GM10248 (cell line): ENCODE data around the gene CDYL.

Experiments
- CTCF ChIA-PET: fragments of 300-600 bp; sonication (Branson Sonifier 250); formaldehyde crosslinking; extraction: SDS; loops from one replicate; lab custom pipeline; 2021; ENCODE audit warnings: antibody characterized with exemption; lab: Yijun Ruan, JAX
- POLR2A ChIA-PET: fragments of 350-650 bp; sonication (Branson Sonifier 250); formaldehyde crosslinking; extraction: SDS; loops from one replicate; lab custom pipeline; 2020; ENCODE audit warnings: antibody characterized with exemption; lab: Yijun Ruan, JAX
- DNase-seq: peaks from one replicate; pipeline ENCODE4 v3.0.0; 2012; ENCODE audit errors: extremely low spot score
- CTCF ChIP-seq: IDR thresholded peaks from 2 replicates; pipeline ENCODE4 v1.5.1; 2012; ENCODE audit warnings: mild to moderate bottlenecking, low read depth; ENCODE audit errors: extremely low read depth, missing control alignments, control extremely low read depth

Gene CDYL, protein sequence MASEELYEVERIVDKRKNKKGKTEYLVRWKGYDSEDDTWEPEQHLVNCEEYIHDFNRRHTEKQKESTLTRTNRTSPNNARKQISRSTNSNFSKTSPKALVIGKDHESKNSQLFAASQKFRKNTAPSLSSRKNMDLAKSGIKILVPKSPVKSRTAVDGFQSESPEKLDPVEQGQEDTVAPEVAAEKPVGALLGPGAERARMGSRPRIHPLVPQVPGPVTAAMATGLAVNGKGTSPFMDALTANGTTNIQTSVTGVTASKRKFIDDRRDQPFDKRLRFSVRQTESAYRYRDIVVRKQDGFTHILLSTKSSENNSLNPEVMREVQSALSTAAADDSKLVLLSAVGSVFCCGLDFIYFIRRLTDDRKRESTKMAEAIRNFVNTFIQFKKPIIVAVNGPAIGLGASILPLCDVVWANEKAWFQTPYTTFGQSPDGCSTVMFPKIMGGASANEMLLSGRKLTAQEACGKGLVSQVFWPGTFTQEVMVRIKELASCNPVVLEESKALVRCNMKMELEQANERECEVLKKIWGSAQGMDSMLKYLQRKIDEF

GRCh38 chr6:4776131-4776492 lies at the start of gene CDYL:
Gene CDYL (plus strand): TSS chr6:4776404. CDS start chr6:4776784, 380 bp downstream.
- CTCF ChIA-PET: interaction anchor here (0.8 to 1.3 kb wide), 3 partner anchors 9 to 50 kb away, joined by 3 to 5 read pairs (median 3); no protein-coding TSS in a partner anchor

DNA sequence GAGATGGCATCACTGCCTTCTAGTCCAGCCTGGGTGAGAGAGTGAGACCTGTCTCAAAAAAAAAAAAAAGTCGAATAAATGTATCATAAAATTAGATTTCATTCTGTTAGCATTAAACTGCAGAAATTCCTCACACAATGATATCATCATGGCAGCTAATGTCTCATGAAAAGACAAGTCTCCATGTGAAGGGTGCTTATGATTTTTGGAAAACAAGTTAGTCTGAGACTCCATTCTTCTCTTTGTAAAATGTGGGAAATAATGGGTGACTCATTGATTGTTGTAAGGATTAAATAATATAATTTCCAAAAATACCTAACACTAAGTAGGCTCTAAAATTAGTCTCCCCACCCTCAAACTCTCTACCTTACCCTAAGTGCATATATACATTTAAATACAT lies 49.6 kb upstream of the CDYL start:
- CTCF ChIA-PET: interaction anchor here (1.3 to 1.4 kb wide), 2 partner anchors 9 to 10 kb away, joined by 3 to 4 read pairs; no protein-coding TSS in a partner anchor
- no peak for TF ChIP-seq CTCF
- POLR2A ChIA-PET: no interaction called here
- no peak for DNase-seq

More at GRCh38 chr6:4776131-4776492, at the start of gene CDYL:
- POLR2A ChIA-PET: no interaction called here
- DNase-seq: peak; percentile 94
- no peak for TF ChIP-seq CTCF

GRCh38 chr6:4727217-4727616 lies 49.0 kb upstream of the CDYL start:
- no peak for DNase-seq
- POLR2A ChIA-PET: no interaction called here
- TF ChIP-seq CTCF: no peak
- CTCF ChIA-PET: interaction anchor here (1.4 kb wide), 1 partner anchor 10 kb away, joined by 3 read pairs; no protein-coding TSS in a partner anchor

DNA sequence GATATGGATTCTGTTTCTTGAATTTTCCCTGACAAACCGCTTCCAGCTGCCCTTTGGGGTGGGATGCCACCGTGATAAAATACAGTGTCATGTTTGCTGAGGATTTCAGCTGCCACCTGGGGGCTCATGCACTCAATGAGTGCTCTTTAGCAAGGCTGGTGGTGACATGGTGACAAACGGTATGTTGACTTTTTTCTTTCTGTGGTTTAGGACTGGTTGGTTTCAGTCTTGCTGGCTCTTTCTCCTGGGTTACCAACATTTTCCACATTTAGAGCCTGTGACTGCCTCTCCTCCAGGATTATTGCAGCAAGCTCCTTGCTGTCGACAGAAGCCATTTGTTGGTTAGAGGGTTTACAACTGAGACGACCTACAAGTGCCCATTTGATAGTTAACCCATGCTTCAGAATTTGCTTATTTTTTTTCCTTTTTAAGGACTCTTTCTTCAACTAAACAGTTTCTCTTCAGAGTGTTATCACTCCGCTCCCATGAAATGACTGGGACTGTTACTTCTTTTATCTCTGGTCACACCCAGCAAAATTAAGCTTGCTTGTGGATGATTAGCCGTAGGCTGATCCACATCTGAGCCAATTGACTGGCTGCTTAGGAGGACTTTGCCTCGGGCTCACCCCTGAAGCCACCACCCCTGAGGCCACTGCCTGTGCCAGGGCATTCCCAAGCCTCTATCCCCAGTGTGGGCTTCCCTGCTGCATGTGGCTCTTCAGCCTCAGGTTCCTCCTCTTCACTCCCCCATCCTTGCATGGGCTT lies 48.4 kb upstream of the CDYL start:
- POLR2A ChIA-PET: no interaction called here
- DNase-seq: no peak
- CTCF ChIA-PET: no interaction called here
- TF ChIP-seq CTCF: peak; percentile 21

DNA sequence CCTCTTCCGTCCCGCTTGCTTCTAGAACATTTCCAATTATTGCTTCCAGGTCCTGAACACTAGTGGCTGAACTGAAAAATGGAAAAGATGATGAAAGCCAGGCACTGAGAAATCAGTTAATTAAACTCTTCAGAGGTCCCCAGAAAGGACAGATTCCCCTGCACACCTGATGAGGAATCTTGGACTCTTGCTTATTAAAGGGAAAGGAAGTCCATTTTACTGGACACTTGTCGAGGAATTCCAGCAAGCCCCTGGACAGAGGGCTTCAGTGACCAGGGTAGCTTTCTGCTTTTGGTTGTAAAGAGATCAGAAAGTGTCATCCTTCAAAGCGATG lies 47.8 kb upstream of the CDYL start:
- DNase-seq: no peak
- POLR2A ChIA-PET: no interaction called here
- CTCF ChIA-PET: no interaction called here
- TF ChIP-seq CTCF: no peak

DNA sequence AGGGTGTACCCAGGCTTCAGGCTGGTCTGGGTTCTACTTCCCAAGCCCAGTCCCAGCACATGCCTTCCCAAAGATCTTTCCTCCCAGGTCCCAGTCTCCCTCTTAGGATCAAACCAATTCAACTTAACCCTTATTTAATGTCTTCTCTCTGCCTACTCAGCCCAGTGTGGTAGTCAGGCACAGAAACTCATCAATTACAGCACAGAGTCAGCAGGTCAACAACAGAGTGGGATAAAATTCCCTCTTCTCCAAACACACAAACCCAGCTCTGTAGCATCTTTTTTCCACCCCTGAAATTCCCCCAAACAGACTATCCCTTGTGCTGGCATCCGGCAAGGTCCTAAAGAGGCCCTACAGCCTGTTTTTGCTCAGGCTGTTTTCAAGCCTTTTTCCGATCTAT lies 47.3 kb upstream of the CDYL start:
- ChIA-PET CTCF (interaction anchor here (0.9 kb wide), 1 partner anchor 11 kb away, joined by 3 read pairs; no protein-coding TSS in a partner anchor), POLR2A (no interaction called here)
- DNase-seq: no peak
- TF ChIP-seq CTCF: no peak
